ENCODE results near the gene PLAU. TPM values are rescaled to one million over a fixed set of nuclear protein-coding genes. Genes with fewer than 3 reads are reported as not detected.
A peak's percentile ranks its signal among the peaks of the same experiment; 100 is the strongest.

PLAU gene
- total and polyA plus RNA-seq, 9 of the 15 experiments (the other 6 are each of a cell fraction or from before 2014, with no cell fraction given), result 2.1 to 16.9 (median 3.3) TPM

DNA sequence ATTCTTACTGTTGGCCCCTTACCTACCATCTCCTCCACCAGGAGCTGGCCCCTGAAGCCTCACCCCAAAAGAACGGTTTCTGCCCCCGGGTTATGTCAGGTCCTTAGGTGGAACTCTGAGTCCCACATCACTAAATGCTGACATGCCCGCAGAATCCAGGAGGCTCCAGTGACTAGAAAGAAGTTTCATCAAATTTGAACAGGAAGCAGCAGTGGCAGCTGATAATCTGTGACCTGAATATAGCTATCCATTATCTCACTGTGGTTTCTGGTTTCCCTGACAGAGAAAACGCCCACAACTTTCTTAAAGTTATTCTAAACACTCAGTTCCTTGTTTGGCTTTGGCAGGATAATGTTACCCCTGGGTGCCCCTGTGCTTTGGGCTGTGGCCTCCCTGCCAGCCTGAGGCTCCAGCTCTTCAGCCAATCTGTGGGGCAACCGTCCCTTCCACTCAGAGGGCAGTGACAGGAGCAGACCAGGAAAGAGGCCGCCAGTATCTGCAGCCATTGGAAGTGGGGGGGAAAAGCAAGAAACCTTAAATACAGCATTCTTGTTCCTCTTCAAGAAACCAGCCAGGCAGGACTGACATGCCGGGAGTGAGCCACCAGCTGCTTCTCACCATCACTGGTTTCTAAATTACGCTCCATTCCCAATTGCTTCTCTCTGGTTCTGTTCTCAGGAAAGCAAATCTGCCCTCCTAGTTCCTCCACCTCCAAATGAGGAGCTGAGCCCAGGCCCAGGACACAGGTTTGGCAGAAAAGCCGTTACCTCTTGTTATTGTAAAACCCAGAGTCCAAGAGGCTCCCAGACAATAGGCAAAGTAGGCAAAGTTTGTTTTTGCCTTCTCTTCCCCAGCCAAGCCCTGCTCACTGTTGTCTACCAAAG is 45.8 kb downstream of the PLAU start (continued):
- TF ChIP-seq, protein P1, sequence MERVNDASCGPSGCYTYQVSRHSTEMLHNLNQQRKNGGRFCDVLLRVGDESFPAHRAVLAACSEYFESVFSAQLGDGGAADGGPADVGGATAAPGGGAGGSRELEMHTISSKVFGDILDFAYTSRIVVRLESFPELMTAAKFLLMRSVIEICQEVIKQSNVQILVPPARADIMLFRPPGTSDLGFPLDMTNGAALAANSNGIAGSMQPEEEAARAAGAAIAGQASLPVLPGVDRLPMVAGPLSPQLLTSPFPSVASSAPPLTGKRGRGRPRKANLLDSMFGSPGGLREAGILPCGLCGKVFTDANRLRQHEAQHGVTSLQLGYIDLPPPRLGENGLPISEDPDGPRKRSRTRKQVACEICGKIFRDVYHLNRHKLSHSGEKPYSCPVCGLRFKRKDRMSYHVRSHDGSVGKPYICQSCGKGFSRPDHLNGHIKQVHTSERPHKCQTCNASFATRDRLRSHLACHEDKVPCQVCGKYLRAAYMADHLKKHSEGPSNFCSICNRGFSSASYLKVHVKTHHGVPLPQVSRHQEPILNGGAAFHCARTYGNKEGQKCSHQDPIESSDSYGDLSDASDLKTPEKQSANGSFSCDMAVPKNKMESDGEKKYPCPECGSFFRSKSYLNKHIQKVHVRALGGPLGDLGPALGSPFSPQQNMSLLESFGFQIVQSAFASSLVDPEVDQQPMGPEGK (CRISPR knock-in tag; IDR thresholded peaks at IDR 0.05; ENCODE audit: borderline replicate concordance), result peak; percentile 50; the same call in 1 of the 2 replicates
- TF ChIP-seq XRCC4 (IDR thresholded peaks at IDR 0.05; ENCODE audit: extremely low read depth, insufficient read depth, insufficient read length) (no peak), HDGF (IDR thresholded peaks at IDR 0.05) (no peak), BACH1 (tag; IDR thresholded peaks at IDR 0.05) (peak; percentile 42), RCOR1 (IDR thresholded peaks at IDR 0.05; ENCODE audit: borderline replicate concordance in 1 of 2, low read depth in 2 of 2, low read length in 2 of 2) (peak; percentile 87 to 98), FOXK2 (conservative IDR thresholded peaks at IDR 0.05 in 1 of 2, IDR thresholded peaks at IDR 0.05 in 1 of 2; ENCODE audit: low read depth in 2 of 2) (0 out of 4 replicates have a peak, but pooled peaks have one; percentile 7 to 60), ZFP36 (IDR thresholded peaks at IDR 0.05; ENCODE audit: low read depth, low read length, partially characterized antibody) (peak; percentile 16), NCOA6 (IDR thresholded peaks at IDR 0.05) (no peak), SRSF3 (IDR thresholded peaks at IDR 0.05; ENCODE audit: insufficient read depth, low read length) (no peak), MCM5 (IDR thresholded peaks at IDR 0.05; ENCODE audit: low read depth) (no peak), JUNB (CRISPR knock-in tag; conservative IDR thresholded peaks at IDR 0.05) (no peak), ZNF324 (CRISPR knock-in tag; IDR thresholded peaks at IDR 0.05) (no peak), BCL6 (CRISPR knock-in tag; IDR thresholded peaks at IDR 0.05) (no peak), PHTF2 (CRISPR knock-in tag; IDR thresholded peaks at IDR 0.05) (no peak), GTF2E2 (tag; IDR thresholded peaks at IDR 0.05) (peak; percentile 80), NR2C1 (IDR thresholded peaks at IDR 0.05) (no peak; the same call in 1 of the 2 replicates), NR2C1 (tag; IDR thresholded peaks at IDR 0.05) (0 out of 2 replicates have a peak, but pooled peaks have one; percentile 34), ZNF644 (tag; IDR thresholded peaks at IDR 0.05; ENCODE audit: low read depth) (no peak), ZNF699 (CRISPR knock-in tag; IDR thresholded peaks at IDR 0.05; ENCODE audit: insufficient replicate concordance) (no peak), MBD2 (IDR thresholded peaks at IDR 0.05; ENCODE audit: borderline replicate concordance, low read depth) (peak; percentile 80; the same call in 1 of the 2 replicates)
- TF ChIP-seq, protein P2, sequence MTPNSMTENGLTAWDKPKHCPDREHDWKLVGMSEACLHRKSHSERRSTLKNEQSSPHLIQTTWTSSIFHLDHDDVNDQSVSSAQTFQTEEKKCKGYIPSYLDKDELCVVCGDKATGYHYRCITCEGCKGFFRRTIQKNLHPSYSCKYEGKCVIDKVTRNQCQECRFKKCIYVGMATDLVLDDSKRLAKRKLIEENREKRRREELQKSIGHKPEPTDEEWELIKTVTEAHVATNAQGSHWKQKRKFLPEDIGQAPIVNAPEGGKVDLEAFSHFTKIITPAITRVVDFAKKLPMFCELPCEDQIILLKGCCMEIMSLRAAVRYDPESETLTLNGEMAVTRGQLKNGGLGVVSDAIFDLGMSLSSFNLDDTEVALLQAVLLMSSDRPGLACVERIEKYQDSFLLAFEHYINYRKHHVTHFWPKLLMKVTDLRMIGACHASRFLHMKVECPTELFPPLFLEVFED (CRISPR knock-in tag; conservative IDR thresholded peaks at IDR 0.05), result no peak
- TF ChIP-seq, protein P3, sequence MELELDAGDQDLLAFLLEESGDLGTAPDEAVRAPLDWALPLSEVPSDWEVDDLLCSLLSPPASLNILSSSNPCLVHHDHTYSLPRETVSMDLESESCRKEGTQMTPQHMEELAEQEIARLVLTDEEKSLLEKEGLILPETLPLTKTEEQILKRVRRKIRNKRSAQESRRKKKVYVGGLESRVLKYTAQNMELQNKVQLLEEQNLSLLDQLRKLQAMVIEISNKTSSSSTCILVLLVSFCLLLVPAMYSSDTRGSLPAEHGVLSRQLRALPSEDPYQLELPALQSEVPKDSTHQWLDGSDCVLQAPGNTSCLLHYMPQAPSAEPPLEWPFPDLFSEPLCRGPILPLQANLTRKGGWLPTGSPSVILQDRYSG (tag; conservative IDR thresholded peaks at IDR 0.05; ENCODE audit: low read depth), result no peak
- TF ChIP-seq, protein P4, sequence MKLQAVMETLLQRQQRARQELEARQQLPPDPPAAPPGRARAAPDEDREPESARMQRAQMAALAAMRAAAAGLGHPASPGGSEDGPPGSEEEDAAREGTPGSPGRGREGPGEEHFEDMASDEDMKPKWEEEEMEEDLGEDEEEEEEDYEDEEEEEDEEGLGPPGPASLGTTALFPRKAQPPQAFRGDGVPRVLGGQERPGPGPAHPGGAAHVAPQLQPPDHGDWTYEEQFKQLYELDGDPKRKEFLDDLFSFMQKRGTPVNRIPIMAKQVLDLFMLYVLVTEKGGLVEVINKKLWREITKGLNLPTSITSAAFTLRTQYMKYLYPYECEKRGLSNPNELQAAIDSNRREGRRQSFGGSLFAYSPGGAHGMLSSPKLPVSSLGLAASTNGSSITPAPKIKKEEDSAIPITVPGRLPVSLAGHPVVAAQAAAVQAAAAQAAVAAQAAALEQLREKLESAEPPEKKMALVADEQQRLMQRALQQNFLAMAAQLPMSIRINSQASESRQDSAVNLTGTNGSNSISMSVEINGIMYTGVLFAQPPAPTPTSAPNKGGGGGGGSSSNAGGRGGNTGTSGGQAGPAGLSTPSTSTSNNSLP (IDR thresholded peaks at IDR 0.05; ENCODE audit: borderline replicate concordance, low read depth, low read length), result peak; percentile 96

All from K562 (cell line).